ENCODE measurements around the gene CADM3.

CADM3 gene

DNA sequence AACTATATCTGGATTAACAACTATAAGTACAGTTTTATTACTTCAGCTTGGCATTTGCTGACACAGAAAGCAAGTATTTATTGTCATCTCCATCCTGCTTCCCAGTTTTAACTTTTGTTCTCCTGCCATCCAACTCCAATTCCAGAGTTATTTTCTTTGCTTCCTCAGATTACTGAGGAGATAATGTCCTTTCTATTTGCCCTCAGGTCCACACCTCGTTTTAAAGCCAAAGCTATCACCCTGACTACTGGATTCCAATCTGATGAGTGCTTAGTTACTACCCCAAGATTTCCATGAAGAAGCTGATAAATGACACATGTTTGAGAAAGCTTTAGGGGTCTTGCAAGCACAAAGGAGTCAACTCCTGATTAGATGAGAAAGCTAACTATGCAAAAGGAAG, 58.5 kb downstream of the CADM3 start:
- no peak overlapping the region for H4K12ac ChIP-seq (ENCODE audit: low read depth, low read length)
- no peak overlapping the region for H3K14ac ChIP-seq (ENCODE audit: low read length)
- H3K23ac ChIP-seq (ENCODE audit: low read length), result no peak overlapping the region
- no peak for DNase-seq
- no peak overlapping the region for H2BK120ac ChIP-seq (ENCODE audit: insufficient read depth, low read length, poor library complexity)
- no peak overlapping the region for H3K4ac ChIP-seq (ENCODE audit: low read depth, low read length)
- H3K79me2 ChIP-seq (ENCODE audit: control insufficient read depth, insufficient read depth, low read length, poor library complexity), result no peaks in the 10 kb centered on the region
- no peak overlapping the region for H4K8ac ChIP-seq (ENCODE audit: low read depth, low read length)
- H3K9me3 ChIP-seq (ENCODE audit: insufficient read depth, low read depth, low read length), result no peaks in the 10 kb centered on the region
- no peak overlapping the region for H2AFZ ChIP-seq (ENCODE audit: insufficient read depth, low read length, poor library complexity)
- no peak overlapping the region for H2BK5ac ChIP-seq (ENCODE audit: low read depth, low read length, poor library complexity)
- H3K27me3 ChIP-seq (ENCODE audit: insufficient read depth, low read length), result no peaks in the 10 kb centered on the region
- no CpG with 5 or more reads among the region's 1 CpG for WGBS (ENCODE audit: extremely low coverage, insufficient coverage, insufficient read length)
- H3K4me1 ChIP-seq (ENCODE audit: control insufficient read depth in 1 of 2, insufficient read depth in 2 of 2, low read length in 2 of 2), result peaks cover 4% of the 10 kb centered on the region in 2 experiments
- H2BK12ac ChIP-seq (ENCODE audit: low read length), result no peak overlapping the region
- no peak overlapping the region for H3K9ac ChIP-seq (ENCODE audit: low read length)
- no peaks in the 10 kb centered on the region for H3K36me3 ChIP-seq (ENCODE audit: control insufficient read depth in 1 of 2, insufficient read depth in 2 of 2, low read length in 2 of 2)
- H2AK5ac ChIP-seq (ENCODE audit: low read length), result no peak overlapping the region
- no peaks in the 10 kb centered on the region for H3K79me1 ChIP-seq (ENCODE audit: low read length)
- H4K91ac ChIP-seq (ENCODE audit: low read depth, low read length), result no peak overlapping the region
- H3K27ac ChIP-seq (ENCODE audit: low read depth, low read length), result no peak overlapping the region
- no peak overlapping the region for H3K4me3 ChIP-seq (ENCODE audit: low read depth, low read length)
- no peak overlapping the region for H3K18ac ChIP-seq (ENCODE audit: low read length)
- H3K4me2 ChIP-seq (ENCODE audit: low read length), result no peak overlapping the region

GRCh38 chr1:159239551-159240220, 68.3 kb downstream of the CADM3 start:
- no peak overlapping the region for H2AFZ ChIP-seq (ENCODE audit: insufficient read depth, low read length, poor library complexity)
- H3K36me3 ChIP-seq (ENCODE audit: control insufficient read depth in 1 of 2, insufficient read depth in 2 of 2, low read length in 2 of 2), result no peaks in the 10 kb centered on the region
- WGBS (ENCODE audit: extremely low coverage, insufficient coverage, insufficient read length), result no CpG with 5 or more reads among the region's 4 CpGs
- no peak overlapping the region for H4K91ac ChIP-seq (ENCODE audit: low read depth, low read length)
- no peak overlapping the region for H4K8ac ChIP-seq (ENCODE audit: low read depth, low read length)
- H3K9ac ChIP-seq (ENCODE audit: low read length), result no peak overlapping the region
- H3K4me1 ChIP-seq (ENCODE audit: control insufficient read depth in 1 of 2, insufficient read depth in 2 of 2, low read length in 2 of 2), result peaks cover 0 to 2% of the 10 kb centered on the region in 2 experiments
- H3K23ac ChIP-seq (ENCODE audit: low read length), result no peak overlapping the region
- H3K4me2 ChIP-seq (ENCODE audit: low read length), result no peak overlapping the region
- H3K27ac ChIP-seq (ENCODE audit: low read depth, low read length), result no peak overlapping the region
- no peak overlapping the region for H2BK120ac ChIP-seq (ENCODE audit: insufficient read depth, low read length, poor library complexity)
- no peak overlapping the region for H2AK5ac ChIP-seq (ENCODE audit: low read length)
- H3K14ac ChIP-seq (ENCODE audit: low read length), result no peak overlapping the region
- no peak overlapping the region for H4K12ac ChIP-seq (ENCODE audit: low read depth, low read length)
- H3K79me2 ChIP-seq (ENCODE audit: control insufficient read depth, insufficient read depth, low read length, poor library complexity), result no peaks in the 10 kb centered on the region
- H3K79me1 ChIP-seq (ENCODE audit: low read length), result no peaks in the 10 kb centered on the region
- no peak overlapping the region for H2BK5ac ChIP-seq (ENCODE audit: low read depth, low read length, poor library complexity)
- no peak overlapping the region for H3K4me3 ChIP-seq (ENCODE audit: low read depth, low read length)
- H3K27me3 ChIP-seq (ENCODE audit: insufficient read depth, low read length), result no peaks in the 10 kb centered on the region
- no peak overlapping the region for H3K4ac ChIP-seq (ENCODE audit: low read depth, low read length)
- H3K18ac ChIP-seq (ENCODE audit: low read length), result no peak overlapping the region
- H2BK12ac ChIP-seq (ENCODE audit: low read length), result no peak overlapping the region
- H3K9me3 ChIP-seq (ENCODE audit: insufficient read depth, low read depth, low read length), result no peaks in the 10 kb centered on the region
- DNase-seq, result no peak

DNA sequence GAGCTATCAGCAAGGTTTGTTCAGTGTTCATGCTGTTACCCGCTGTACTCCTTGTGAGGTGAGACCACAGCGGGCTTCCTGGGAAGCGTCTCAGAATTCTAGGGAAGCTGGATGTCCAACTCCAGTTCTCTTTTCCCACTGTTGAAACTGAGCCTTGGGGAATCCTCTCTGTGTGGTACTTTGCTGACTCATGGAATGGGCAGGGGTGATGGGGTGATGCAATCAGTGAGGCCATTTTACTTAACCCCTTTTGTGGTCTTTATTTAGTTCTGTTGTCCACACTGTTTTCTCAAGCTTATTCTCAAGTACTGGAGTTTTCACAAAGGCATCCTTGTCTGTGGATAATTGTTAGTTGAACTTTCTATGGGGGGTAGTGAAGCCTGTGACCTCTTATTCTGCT, 75.9 kb downstream of the CADM3 start:
- Histone ChIP-seq H3K9ac (ENCODE audit: low read length) (no peak overlapping the region), H3K18ac (ENCODE audit: low read length) (no peak overlapping the region), H2AK5ac (ENCODE audit: low read length) (no peak overlapping the region), H2BK12ac (ENCODE audit: low read length) (no peak overlapping the region), H3K4me1 (ENCODE audit: control insufficient read depth in 1 of 2, insufficient read depth in 2 of 2, low read length in 2 of 2) (no peaks in the 10 kb centered on the region), H3K36me3 (ENCODE audit: control insufficient read depth in 1 of 2, insufficient read depth in 2 of 2, low read length in 2 of 2) (no peaks in the 10 kb centered on the region), H3K14ac (ENCODE audit: low read length) (no peak overlapping the region), H3K27ac (ENCODE audit: low read depth, low read length) (no peak overlapping the region), H4K8ac (ENCODE audit: low read depth, low read length) (no peak overlapping the region), H3K4me3 (ENCODE audit: low read depth, low read length) (no peak overlapping the region), H3K23ac (ENCODE audit: low read length) (no peak overlapping the region), H2BK5ac (ENCODE audit: low read depth, low read length, poor library complexity) (no peak overlapping the region), H3K4ac (ENCODE audit: low read depth, low read length) (no peak overlapping the region), H3K9me3 (ENCODE audit: insufficient read depth, low read depth, low read length) (peaks cover 2% of the 10 kb centered on the region), H3K27me3 (ENCODE audit: insufficient read depth, low read length) (no peaks in the 10 kb centered on the region), H2AFZ (ENCODE audit: insufficient read depth, low read length, poor library complexity) (no peak overlapping the region), H3K79me1 (ENCODE audit: low read length) (no peaks in the 10 kb centered on the region), H2BK120ac (ENCODE audit: insufficient read depth, low read length, poor library complexity) (no peak overlapping the region), H4K12ac (ENCODE audit: low read depth, low read length) (no peak overlapping the region), H3K79me2 (ENCODE audit: control insufficient read depth, insufficient read depth, low read length, poor library complexity) (no peaks in the 10 kb centered on the region), H4K91ac (ENCODE audit: low read depth, low read length) (no peak overlapping the region), H3K4me2 (ENCODE audit: low read length) (no peak overlapping the region)
- no peak for DNase-seq
- no CpG with 5 or more reads among the region's 3 CpGs for WGBS (ENCODE audit: extremely low coverage, insufficient coverage, insufficient read length)

DNA sequence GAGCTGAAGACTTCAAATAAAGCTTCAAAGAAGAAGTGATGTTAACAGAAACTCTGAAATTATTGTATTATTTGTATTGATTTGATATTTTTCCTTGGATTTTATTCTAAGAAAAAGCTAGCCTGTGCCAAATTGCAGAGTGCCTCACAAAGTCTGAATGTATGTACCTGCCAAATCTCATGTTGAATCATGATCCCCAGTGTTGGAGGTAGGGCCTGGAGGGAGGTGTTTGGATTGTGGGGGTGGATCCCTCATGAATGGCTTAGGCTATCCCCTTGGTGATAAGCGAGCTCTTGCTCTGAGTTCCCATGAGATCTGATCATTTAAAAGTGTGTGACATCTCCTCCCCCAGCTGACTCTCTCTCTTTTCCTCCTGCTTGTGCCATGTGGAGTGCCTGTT, 76.9 kb downstream of the CADM3 start:
- H3K4me3 ChIP-seq (ENCODE audit: low read depth, low read length), result no peak overlapping the region
- H2BK120ac ChIP-seq (ENCODE audit: insufficient read depth, low read length, poor library complexity), result no peak overlapping the region
- DNase-seq, result no peak
- H3K4ac ChIP-seq (ENCODE audit: low read depth, low read length), result no peak overlapping the region
- no peak overlapping the region for H4K12ac ChIP-seq (ENCODE audit: low read depth, low read length)
- H4K91ac ChIP-seq (ENCODE audit: low read depth, low read length), result no peak overlapping the region
- H3K36me3 ChIP-seq (ENCODE audit: control insufficient read depth in 1 of 2, insufficient read depth in 2 of 2, low read length in 2 of 2), result no peaks in the 10 kb centered on the region
- H3K18ac ChIP-seq (ENCODE audit: low read length), result no peak overlapping the region
- H3K4me1 ChIP-seq (ENCODE audit: control insufficient read depth in 1 of 2, insufficient read depth in 2 of 2, low read length in 2 of 2), result no peaks in the 10 kb centered on the region
- H3K27ac ChIP-seq (ENCODE audit: low read depth, low read length), result no peak overlapping the region
- H3K14ac ChIP-seq (ENCODE audit: low read length), result no peak overlapping the region
- no peak overlapping the region for H4K8ac ChIP-seq (ENCODE audit: low read depth, low read length)
- H3K23ac ChIP-seq (ENCODE audit: low read length), result no peak overlapping the region
- H3K79me2 ChIP-seq (ENCODE audit: control insufficient read depth, insufficient read depth, low read length, poor library complexity), result no peaks in the 10 kb centered on the region
- no peak overlapping the region for H3K9ac ChIP-seq (ENCODE audit: low read length)
- no peak overlapping the region for H2AK5ac ChIP-seq (ENCODE audit: low read length)
- no peak overlapping the region for H2BK5ac ChIP-seq (ENCODE audit: low read depth, low read length, poor library complexity)
- H2AFZ ChIP-seq (ENCODE audit: insufficient read depth, low read length, poor library complexity), result no peak overlapping the region
- no peak overlapping the region for H3K4me2 ChIP-seq (ENCODE audit: low read length)
- peaks cover 2% of the 10 kb centered on the region for H3K9me3 ChIP-seq (ENCODE audit: insufficient read depth, low read depth, low read length)
- WGBS (ENCODE audit: extremely low coverage, insufficient coverage, insufficient read length), result no CpG with 5 or more reads among the region's 1 CpG
- no peak overlapping the region for H2BK12ac ChIP-seq (ENCODE audit: low read length)
- H3K79me1 ChIP-seq (ENCODE audit: low read length), result no peaks in the 10 kb centered on the region
- no peaks in the 10 kb centered on the region for H3K27me3 ChIP-seq (ENCODE audit: insufficient read depth, low read length)

All from trophoblast cell (in vitro differentiated cells and primary cell).